ENCODE results near the gene PRR22. TPM values are rescaled to one million over a fixed set of nuclear protein-coding genes. Genes with fewer than 3 reads are reported as not detected.
A peak's percentile ranks its signal among the peaks of the same experiment; 100 is the strongest.

PRR22 gene
- total RNA-seq, 4 donors from 2014 or later: 1.1 to 10.5 (median 1.6) TPM

- TF ChIP-seq POLR2AphosphoS5 (IDR thresholded peaks at IDR 0.05) (no peak), POLR2A (IDR thresholded peaks at IDR 0.05) (no peak), CTCF (IDR thresholded peaks at IDR 0.05) (no peak), EP300 (IDR thresholded peaks at IDR 0.05; ENCODE audit: low read depth) (no peak)
- Histone ChIP-seq H3K27ac (peak overlapping the region; percentile 82 to 96 (median 90)), H3K27me3 (no peaks in the 10 kb centered on the region), H3K4me1 (peaks cover 9 to 38% (median 30%) of the 10 kb centered on the region in 4 donors), H3K36me3 (no peaks in the 10 kb centered on the region), H3K9me3 (no peaks in the 10 kb centered on the region), H3K4me3 (peak overlapping the region in 3 of 4 donors; percentile 29 to 50 (median 35))
- intact Hi-C loops (cut with DNase I; ENCODE audit: low total_unique reads) (no loop called here), in situ Hi-C loops (cut with MboI; ENCODE audit: low pct_ligation_motif_present in 1 of 4, low pct_unique_long_range_greater_than_20kb in 1 of 4, low sequenced_read_pairs in 3 of 4) (no loop called here)
- WGBS, 2 donors (ENCODE audit: low coverage in 1 of 2): 18 to 60% methylated on average over 2 to 37 of the region's 37 CpGs
- DNase-seq: no peak
These were observed 42.9 kb upstream of the PRR22 start for GRCh38 chr19:5827342-5827890.

- no peaks in the 10 kb centered on the region for H3K27me3 ChIP-seq
- DNase-seq: peak; percentile 88
- TF ChIP-seq CTCF (IDR thresholded peaks at IDR 0.05) (peak in 3 of 5 experiments; percentile 19 to 37 (median 24)), POLR2A (IDR thresholded peaks at IDR 0.05) (no peak), POLR2AphosphoS5 (IDR thresholded peaks at IDR 0.05) (peak in 1 of 3 donors; percentile 41)
- H3K36me3 ChIP-seq: no peaks in the 10 kb centered on the region
- H3K27ac ChIP-seq: peak overlapping the region; percentile 82 to 96 (median 90)
- H3K4me1 ChIP-seq: peaks cover 9 to 42% (median 32%) of the 10 kb centered on the region in 4 donors
- intact Hi-C loops (cut with DNase I; ENCODE audit: low total_unique reads): no loop called here
- WGBS, 2 donors (ENCODE audit: low coverage in 1 of 2): 10 to 22% methylated on average over 4 to 24 of the region's 24 CpGs
- in situ Hi-C loops (cut with MboI; ENCODE audit: low pct_ligation_motif_present in 1 of 4, low pct_unique_long_range_greater_than_20kb in 1 of 4, low sequenced_read_pairs in 3 of 4): no loop called here
- H3K4me3 ChIP-seq: no peak overlapping the region
- no peaks in the 10 kb centered on the region for H3K9me3 ChIP-seq
These were observed 42.2 kb upstream of the PRR22 start for GRCh38 chr19:5826531-5827341.

- intact Hi-C loops (cut with DNase I; ENCODE audit: low total_unique reads): no loop called here
- Histone ChIP-seq H3K9me3 (no peaks in the 10 kb centered on the region), H3K4me1 (peaks cover 9 to 42% (median 32%) of the 10 kb centered on the region in 4 donors), H3K27ac (no peak overlapping the region), H3K4me3 (no peak overlapping the region), H3K27me3 (no peaks in the 10 kb centered on the region), H3K36me3 (no peaks in the 10 kb centered on the region)
- TF ChIP-seq CTCF (IDR thresholded peaks at IDR 0.05): no peak
- no peak for DNase-seq
- in situ Hi-C loops (cut with MboI; ENCODE audit: low pct_ligation_motif_present in 1 of 4, low pct_unique_long_range_greater_than_20kb in 1 of 4, low sequenced_read_pairs in 3 of 4): no loop called here
- WGBS, 2 donors (ENCODE audit: low coverage in 1 of 2): 91% methylated on average over 21 of the region's 21 CpGs; no CpG with 5 or more reads in 1 of the 2 donors
These were observed 40.6 kb upstream of the PRR22 start for GRCh38 chr19:5825178-5825577.

GRCh38 chr19:5824751-5825150 is 40.2 kb upstream of the PRR22 start:
- intact Hi-C loops (cut with DNase I; ENCODE audit: low total_unique reads): no loop called here
- no peak for TF ChIP-seq EP300 (IDR thresholded peaks at IDR 0.05; ENCODE audit: low read depth)
- no peak for TF ChIP-seq CTCF (IDR thresholded peaks at IDR 0.05)
- no peak for TF ChIP-seq POLR2AphosphoS5 (IDR thresholded peaks at IDR 0.05)
- TF ChIP-seq POLR2A (IDR thresholded peaks at IDR 0.05): no peak
- Histone ChIP-seq H3K9me3 (no peaks in the 10 kb centered on the region), H3K4me1 (peaks cover 9 to 42% (median 31%) of the 10 kb centered on the region in 4 donors), H3K27me3 (no peaks in the 10 kb centered on the region), H3K4me3 (no peak overlapping the region), H3K27ac (no peak overlapping the region), H3K36me3 (no peaks in the 10 kb centered on the region)
- DNase-seq: no peak
- WGBS, 2 donors (ENCODE audit: low coverage in 1 of 2): 84% methylated on average over 10 of the region's 10 CpGs; no CpG with 5 or more reads in 1 of the 2 donors
- in situ Hi-C loops (cut with MboI; ENCODE audit: low pct_ligation_motif_present in 1 of 4, low pct_unique_long_range_greater_than_20kb in 1 of 4, low sequenced_read_pairs in 3 of 4): no loop called here
